ENCODE results near the gene USP33. TPM values are rescaled to one million over a fixed set of nuclear protein-coding genes. Genes with fewer than 3 reads are reported as not detected.
"Not testable (repeated sequence)": the region's sequence is repeated elsewhere in the genome, so short reads cannot be mapped to it uniquely, and the experiment has no call there.

USP33 gene
- total RNA-seq, 4 donors from 2014 or later, result 31.1 to 51.8 (median 34.6) TPM

DNA sequence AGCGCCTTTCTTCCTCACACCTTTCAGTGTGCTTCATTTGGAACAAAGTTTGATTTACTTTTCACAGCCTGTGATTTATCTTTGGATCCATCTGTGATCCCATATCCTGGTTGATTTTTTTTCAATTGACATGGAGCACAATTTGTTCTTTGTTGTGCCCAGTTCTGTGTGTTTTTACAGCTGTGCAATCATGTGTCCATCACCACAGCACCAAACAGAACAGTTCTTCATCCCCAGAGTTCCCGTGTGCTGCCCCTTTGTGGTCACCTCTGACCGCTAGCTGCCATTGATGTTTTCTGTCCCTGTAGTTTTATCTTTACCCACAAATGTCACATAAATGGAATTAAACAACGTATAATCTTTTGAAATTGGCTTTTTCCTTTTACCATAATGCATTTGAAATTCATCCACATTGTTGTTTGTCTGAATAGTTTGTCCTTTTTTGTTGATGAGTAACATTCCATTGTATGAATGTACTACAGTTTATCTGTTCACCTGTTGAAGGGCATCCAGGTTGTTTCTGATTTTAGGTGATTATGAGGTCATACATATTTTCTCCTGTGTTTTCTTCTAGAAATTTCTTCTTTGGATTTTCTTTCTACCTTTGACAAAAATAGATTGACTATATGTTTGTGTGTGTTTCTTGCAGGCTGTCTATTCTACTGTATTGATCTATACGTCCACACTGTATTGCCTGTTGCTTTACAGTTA is 37.2 kb upstream of the USP33 start:
- intact Hi-C loops (cut with DNase I; ENCODE audit: low total_unique reads) (no loop called here), in situ Hi-C loops (cut with MboI; ENCODE audit: low sequenced_read_pairs in 4 of 4) (no loop called here)
- TF ChIP-seq POLR2A (IDR thresholded peaks at IDR 0.05), result no peak
- no peak for TF ChIP-seq CTCF (IDR thresholded peaks at IDR 0.05 in 4 of 5, conservative IDR thresholded peaks at IDR 0.05 in 1 of 5)
- H3K4me1 ChIP-seq, result no peaks in the 10 kb centered on the region
- no peak for DNase-seq
- H3K36me3 ChIP-seq, result peaks cover 0 to 4% of the 10 kb centered on the region in 2 donors
- no peaks in the 10 kb centered on the region for H3K9me3 ChIP-seq
- H3K27ac ChIP-seq, result no peak overlapping the region
- no peaks in the 10 kb centered on the region for H3K27me3 ChIP-seq
- ATAC-seq, result no peak
- H3K4me3 ChIP-seq, result no peak overlapping the region

- in situ Hi-C loops (cut with MboI; ENCODE audit: low sequenced_read_pairs in 4 of 4) (no loop called here), intact Hi-C loops (cut with DNase I; ENCODE audit: low total_unique reads) (no loop called here)
- Histone ChIP-seq H3K4me1 (no peaks in the 10 kb centered on the region), H3K27ac (no peak overlapping the region), H3K27me3 (no peaks in the 10 kb centered on the region), H3K36me3 (peaks cover 0 to 10% of the 10 kb centered on the region in 2 donors), H3K4me3 (no peak overlapping the region), H3K9me3 (no peaks in the 10 kb centered on the region)
- TF ChIP-seq POLR2A (IDR thresholded peaks at IDR 0.05), result no peak
- TF ChIP-seq CTCF (IDR thresholded peaks at IDR 0.05 in 4 of 5, conservative IDR thresholded peaks at IDR 0.05 in 1 of 5), result no peak
- ATAC-seq (no peak), DNase-seq (no peak)
Measured at GRCh38 chr1:77794550-77794949, 34.9 kb upstream of the USP33 start.

DNA sequence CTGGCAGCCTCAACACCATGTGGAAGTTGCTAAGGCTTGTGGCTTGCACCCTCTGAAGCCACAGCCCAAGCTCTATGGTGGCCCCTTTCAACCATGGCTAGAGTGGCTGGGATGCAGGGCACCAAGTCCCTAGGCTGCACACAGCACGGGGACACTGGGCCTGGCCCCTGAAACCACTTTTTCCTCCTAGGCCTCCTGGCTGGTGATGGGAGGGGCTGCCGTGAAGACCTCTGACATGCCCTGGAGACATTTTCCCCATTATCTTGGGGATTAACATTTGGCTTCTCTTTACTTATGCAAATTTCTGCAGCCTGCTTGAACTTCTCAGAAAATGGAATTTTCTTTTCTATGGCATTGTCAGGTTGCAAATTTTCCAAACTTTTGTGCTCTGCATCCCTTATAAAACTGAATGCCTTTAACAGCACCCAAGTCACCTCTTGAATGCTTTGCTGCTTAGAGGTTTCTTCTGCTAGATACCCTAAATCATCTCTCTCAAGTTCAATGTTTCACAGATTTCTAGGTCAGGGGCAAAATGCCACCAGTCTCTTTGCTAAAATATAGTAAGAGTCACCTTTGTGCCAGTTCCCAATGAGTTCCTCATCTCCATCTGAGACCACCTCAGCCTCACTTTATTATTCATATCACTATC is 26.6 kb upstream of the USP33 start:
- in situ Hi-C loops (cut with MboI; ENCODE audit: low sequenced_read_pairs in 4 of 4); ATAC-seq; H3K4me1 ChIP-seq; H3K4me3 ChIP-seq; H3K27ac ChIP-seq; DNase-seq; intact Hi-C loops (cut with DNase I; ENCODE audit: low total_unique reads); H3K27me3 ChIP-seq; H3K9me3 ChIP-seq: not testable (repeated sequence)
- peaks cover 0 to 55% of the 10 kb centered on the region in 2 donors for H3K36me3 ChIP-seq

GRCh38 chr1:77783141-77783540 is 23.5 kb upstream of the USP33 start:
- H3K9me3 ChIP-seq, result no peaks in the 10 kb centered on the region
- H3K4me1 ChIP-seq, result peaks cover 16% of the 10 kb centered on the region in 2 donors
- H3K36me3 ChIP-seq, result peaks cover 0 to 38% of the 10 kb centered on the region in 2 donors
- intact Hi-C loops (cut with DNase I; ENCODE audit: low total_unique reads) (no loop called here), in situ Hi-C loops (cut with MboI; ENCODE audit: low sequenced_read_pairs in 4 of 4) (no loop called here)
- TF ChIP-seq POLR2A (IDR thresholded peaks at IDR 0.05) (no peak), CTCF (IDR thresholded peaks at IDR 0.05 in 4 of 5, conservative IDR thresholded peaks at IDR 0.05 in 1 of 5) (no peak)
- ATAC-seq (no peak), DNase-seq (no peak)
- H3K4me3 ChIP-seq, result no peak overlapping the region
- no peak overlapping the region for H3K27ac ChIP-seq
- no peaks in the 10 kb centered on the region for H3K27me3 ChIP-seq

GRCh38 chr1:77781683-77782082 is 22.0 kb upstream of the USP33 start:
- H3K9me3 ChIP-seq, result no peaks in the 10 kb centered on the region
- H3K36me3 ChIP-seq, result peaks cover 0 to 28% of the 10 kb centered on the region in 2 donors
- no peaks in the 10 kb centered on the region for H3K27me3 ChIP-seq
- in situ Hi-C loops (cut with MboI; ENCODE audit: low sequenced_read_pairs in 4 of 4) (no loop called here), intact Hi-C loops (cut with DNase I; ENCODE audit: low total_unique reads) (no loop called here)
- H3K27ac ChIP-seq, result no peak overlapping the region
- ATAC-seq (no peak), DNase-seq (no peak)
- H3K4me1 ChIP-seq, result peaks cover 16% of the 10 kb centered on the region in 2 donors
- TF ChIP-seq CTCF (IDR thresholded peaks at IDR 0.05 in 4 of 5, conservative IDR thresholded peaks at IDR 0.05 in 1 of 5) (no peak), POLR2A (IDR thresholded peaks at IDR 0.05) (no peak)
- H3K4me3 ChIP-seq, result no peak overlapping the region
